MM.1S (cell line): ENCODE data around the gene RPL10.

ENCODE experiments used
- EZH2 ChIP-seq: fragments of 300-600 bp; sonication (generic); optimal IDR thresholded peaks from 2 replicates; pipeline ENCODE3; 2017; ENCODE audit warnings: low read depth, mild to moderate bottlenecking, antibody characterized with exemption, low read length, mixed read lengths
- EZH2phosphoT487 ChIP-seq: fragments of 300-600 bp; sonication (generic); IDR thresholded peaks from 2 replicates; pipeline ENCODE4 v1.6.1; 2018; ENCODE audit warnings: antibody characterized with exemption, low read length
- TF ChIP-seq, protein P1 (sequence below): fragments of 300-600 bp; sonication (generic); IDR thresholded peaks from 2 replicates; pipeline ENCODE4 v1.5.1; 2016; ENCODE audit warnings: antibody characterized with exemption, low read length, mixed read lengths

DNA sequence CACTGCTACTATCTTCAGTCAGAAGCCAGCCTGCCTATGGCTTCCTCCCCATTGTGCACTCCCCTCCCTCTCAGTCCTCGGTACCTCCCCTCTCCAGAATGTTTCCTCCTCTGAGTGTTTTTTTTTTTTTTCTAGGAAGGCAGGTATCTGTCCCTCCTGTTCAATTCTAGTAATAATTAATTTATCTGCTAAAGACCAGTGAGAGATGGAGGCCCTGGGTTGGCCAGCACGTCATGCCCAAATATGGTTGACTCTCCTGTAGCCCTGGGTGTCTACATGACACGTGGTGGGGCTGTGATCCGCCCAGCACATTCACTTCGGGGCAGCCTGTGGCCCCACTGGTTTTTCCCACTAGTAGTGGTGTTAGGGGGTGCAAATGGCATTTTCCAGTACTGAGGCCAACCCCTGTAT lies 25.6 kb upstream of the RPL10 start:
- TF ChIP-seq EZH2phosphoT487 = no peak
- no peak for TF ChIP-seq EZH2
- TF ChIP-seq, protein P1, sequence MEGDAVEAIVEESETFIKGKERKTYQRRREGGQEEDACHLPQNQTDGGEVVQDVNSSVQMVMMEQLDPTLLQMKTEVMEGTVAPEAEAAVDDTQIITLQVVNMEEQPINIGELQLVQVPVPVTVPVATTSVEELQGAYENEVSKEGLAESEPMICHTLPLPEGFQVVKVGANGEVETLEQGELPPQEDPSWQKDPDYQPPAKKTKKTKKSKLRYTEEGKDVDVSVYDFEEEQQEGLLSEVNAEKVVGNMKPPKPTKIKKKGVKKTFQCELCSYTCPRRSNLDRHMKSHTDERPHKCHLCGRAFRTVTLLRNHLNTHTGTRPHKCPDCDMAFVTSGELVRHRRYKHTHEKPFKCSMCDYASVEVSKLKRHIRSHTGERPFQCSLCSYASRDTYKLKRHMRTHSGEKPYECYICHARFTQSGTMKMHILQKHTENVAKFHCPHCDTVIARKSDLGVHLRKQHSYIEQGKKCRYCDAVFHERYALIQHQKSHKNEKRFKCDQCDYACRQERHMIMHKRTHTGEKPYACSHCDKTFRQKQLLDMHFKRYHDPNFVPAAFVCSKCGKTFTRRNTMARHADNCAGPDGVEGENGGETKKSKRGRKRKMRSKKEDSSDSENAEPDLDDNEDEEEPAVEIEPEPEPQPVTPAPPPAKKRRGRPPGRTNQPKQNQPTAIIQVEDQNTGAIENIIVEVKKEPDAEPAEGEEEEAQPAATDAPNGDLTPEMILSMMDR = no peak
